ENCODE measurements around the gene LACTBL1. TPM values are rescaled to one million over a fixed set of nuclear protein-coding genes. Genes with fewer than 3 reads are reported as not detected.

The LACTBL1 gene
- total and polyA plus RNA-seq, 2 experiments from 2014 or later = not detected

DNA sequence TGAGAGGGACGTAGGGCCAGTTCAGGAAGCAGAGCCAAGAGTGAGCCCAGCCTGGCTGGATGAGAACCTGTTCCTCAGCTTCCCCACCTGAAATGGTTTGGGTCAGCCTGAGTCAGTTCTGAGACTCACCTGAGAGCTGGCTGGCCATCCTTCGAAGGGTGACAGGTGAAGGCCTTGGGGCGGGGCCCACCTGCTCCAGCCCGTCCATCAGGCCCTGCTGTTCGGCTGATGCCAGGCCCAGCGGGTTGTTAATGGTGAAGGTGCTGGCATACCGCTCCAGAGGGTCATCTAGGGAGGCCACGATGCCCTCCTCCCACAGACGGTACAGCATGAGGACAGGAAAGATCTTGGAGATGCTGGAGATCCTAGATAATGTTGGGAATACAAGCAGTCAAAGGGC lies 14.1 kb downstream of the LACTBL1 start:
- Histone ChIP-seq H3F3A (replicated peaks; ENCODE audit: low read depth) (peaks cover 5% of the 10 kb centered on the region), H2AFZ (no peak overlapping the region), H3K27ac (ENCODE audit: low read depth) (no peak overlapping the region), H3K36me3 (ENCODE audit: insufficient read depth) (no peaks in the 10 kb centered on the region), H3K9me2 (ENCODE audit: insufficient read depth) (no peaks in the 10 kb centered on the region), H3K27me3 (ENCODE audit: insufficient read depth) (peaks cover 17% of the 10 kb centered on the region), H3K4me2 (no peak overlapping the region), H3K4me3 (no peak overlapping the region), H3K79me2 (replicated peaks; ENCODE audit: insufficient read depth) (no peaks in the 10 kb centered on the region), H4K20me1 (replicated peaks; ENCODE audit: insufficient read depth) (no peaks in the 10 kb centered on the region), H3K4me1 (ENCODE audit: insufficient read depth) (no peaks in the 10 kb centered on the region)
- DNase-seq (ENCODE audit: low spot score) (no peak), ATAC-seq (no peak)
- Mint-ChIP-seq H3K27me3 (ENCODE audit: insufficient read depth, low read depth, poor library complexity) (peaks cover 21% of the 10 kb centered on the region), H3K27ac (no peak overlapping the region), H3K9me3 (no peaks in the 10 kb centered on the region), H3K4me1 (no peaks in the 10 kb centered on the region), H3K36me3 (ENCODE audit: low read depth) (no peaks in the 10 kb centered on the region), H3K4me3 (no peak overlapping the region)
- no peak for TF ChIP-seq ZNF114 (CRISPR knock-in tag; IDR thresholded peaks at IDR 0.05)
- TF ChIP-seq, protein P1, sequence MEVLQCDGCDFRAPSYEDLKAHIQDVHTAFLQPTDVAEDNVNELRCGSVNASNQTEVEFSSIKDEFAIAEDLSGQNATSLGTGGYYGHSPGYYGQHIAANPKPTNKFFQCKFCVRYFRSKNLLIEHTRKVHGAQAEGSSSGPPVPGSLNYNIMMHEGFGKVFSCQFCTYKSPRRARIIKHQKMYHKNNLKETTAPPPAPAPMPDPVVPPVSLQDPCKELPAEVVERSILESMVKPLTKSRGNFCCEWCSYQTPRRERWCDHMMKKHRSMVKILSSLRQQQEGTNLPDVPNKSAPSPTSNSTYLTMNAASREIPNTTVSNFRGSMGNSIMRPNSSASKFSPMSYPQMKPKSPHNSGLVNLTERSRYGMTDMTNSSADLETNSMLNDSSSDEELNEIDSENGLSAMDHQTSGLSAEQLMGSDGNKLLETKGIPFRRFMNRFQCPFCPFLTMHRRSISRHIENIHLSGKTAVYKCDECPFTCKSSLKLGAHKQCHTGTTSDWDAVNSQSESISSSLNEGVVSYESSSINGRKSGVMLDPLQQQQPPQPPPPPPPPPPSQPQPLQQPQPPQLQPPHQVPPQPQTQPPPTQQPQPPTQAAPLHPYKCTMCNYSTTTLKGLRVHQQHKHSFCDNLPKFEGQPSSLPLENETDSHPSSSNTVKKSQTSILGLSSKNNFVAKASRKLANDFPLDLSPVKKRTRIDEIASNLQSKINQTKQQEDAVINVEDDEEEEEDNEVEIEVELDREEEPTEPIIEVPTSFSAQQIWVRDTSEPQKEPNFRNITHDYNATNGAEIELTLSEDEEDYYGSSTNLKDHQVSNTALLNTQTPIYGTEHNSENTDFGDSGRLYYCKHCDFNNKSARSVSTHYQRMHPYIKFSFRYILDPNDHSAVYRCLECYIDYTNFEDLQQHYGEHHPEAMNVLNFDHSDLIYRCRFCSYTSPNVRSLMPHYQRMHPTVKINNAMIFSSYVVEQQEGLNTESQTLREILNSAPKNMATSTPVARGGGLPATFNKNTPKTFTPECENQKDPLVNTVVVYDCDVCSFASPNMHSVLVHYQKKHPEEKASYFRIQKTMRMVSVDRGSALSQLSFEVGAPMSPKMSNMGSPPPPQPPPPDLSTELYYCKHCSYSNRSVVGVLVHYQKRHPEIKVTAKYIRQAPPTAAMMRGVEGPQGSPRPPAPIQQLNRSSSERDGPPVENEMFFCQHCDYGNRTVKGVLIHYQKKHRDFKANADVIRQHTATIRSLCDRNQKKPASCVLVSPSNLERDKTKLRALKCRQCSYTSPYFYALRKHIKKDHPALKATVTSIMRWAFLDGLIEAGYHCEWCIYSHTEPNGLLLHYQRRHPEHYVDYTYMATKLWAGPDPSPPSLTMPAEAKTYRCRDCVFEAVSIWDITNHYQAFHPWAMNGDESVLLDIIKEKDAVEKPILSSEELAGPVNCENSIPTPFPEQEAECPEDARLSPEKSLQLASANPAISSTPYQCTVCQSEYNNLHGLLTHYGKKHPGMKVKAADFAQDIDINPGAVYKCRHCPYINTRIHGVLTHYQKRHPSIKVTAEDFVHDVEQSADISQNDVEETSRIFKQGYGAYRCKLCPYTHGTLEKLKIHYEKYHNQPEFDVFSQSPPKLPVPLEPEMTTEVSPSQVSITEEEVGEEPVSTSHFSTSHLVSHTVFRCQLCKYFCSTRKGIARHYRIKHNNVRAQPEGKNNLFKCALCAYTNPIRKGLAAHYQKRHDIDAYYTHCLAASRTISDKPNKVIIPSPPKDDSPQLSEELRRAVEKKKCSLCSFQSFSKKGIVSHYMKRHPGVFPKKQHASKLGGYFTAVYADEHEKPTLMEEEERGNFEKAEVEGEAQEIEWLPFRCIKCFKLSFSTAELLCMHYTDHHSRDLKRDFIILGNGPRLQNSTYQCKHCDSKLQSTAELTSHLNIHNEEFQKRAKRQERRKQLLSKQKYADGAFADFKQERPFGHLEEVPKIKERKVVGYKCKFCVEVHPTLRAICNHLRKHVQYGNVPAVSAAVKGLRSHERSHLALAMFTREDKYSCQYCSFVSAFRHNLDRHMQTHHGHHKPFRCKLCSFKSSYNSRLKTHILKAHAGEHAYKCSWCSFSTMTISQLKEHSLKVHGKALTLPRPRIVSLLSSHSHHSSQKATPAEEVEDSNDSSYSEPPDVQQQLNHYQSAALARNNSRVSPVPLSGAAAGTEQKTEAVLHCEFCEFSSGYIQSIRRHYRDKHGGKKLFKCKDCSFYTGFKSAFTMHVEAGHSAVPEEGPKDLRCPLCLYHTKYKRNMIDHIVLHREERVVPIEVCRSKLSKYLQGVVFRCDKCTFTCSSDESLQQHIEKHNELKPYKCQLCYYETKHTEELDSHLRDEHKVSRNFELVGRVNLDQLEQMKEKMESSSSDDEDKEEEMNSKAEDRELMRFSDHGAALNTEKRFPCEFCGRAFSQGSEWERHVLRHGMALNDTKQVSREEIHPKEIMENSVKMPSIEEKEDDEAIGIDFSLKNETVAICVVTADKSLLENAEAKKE (CRISPR knock-in tag; IDR thresholded peaks at IDR 0.05) = no peak
- TF ChIP-seq CREB1 (CRISPR knock-in tag; IDR thresholded peaks at IDR 0.05; ENCODE audit: low read depth) = no peak
- TF ChIP-seq POLR2AphosphoS5 (IDR thresholded peaks at IDR 0.05; ENCODE audit: low read depth) = no peak
- TF ChIP-seq EZH2phosphoT487 (IDR thresholded peaks at IDR 0.05; ENCODE audit: unreplicated experiment) = no peak
- TF ChIP-seq, protein P2, sequence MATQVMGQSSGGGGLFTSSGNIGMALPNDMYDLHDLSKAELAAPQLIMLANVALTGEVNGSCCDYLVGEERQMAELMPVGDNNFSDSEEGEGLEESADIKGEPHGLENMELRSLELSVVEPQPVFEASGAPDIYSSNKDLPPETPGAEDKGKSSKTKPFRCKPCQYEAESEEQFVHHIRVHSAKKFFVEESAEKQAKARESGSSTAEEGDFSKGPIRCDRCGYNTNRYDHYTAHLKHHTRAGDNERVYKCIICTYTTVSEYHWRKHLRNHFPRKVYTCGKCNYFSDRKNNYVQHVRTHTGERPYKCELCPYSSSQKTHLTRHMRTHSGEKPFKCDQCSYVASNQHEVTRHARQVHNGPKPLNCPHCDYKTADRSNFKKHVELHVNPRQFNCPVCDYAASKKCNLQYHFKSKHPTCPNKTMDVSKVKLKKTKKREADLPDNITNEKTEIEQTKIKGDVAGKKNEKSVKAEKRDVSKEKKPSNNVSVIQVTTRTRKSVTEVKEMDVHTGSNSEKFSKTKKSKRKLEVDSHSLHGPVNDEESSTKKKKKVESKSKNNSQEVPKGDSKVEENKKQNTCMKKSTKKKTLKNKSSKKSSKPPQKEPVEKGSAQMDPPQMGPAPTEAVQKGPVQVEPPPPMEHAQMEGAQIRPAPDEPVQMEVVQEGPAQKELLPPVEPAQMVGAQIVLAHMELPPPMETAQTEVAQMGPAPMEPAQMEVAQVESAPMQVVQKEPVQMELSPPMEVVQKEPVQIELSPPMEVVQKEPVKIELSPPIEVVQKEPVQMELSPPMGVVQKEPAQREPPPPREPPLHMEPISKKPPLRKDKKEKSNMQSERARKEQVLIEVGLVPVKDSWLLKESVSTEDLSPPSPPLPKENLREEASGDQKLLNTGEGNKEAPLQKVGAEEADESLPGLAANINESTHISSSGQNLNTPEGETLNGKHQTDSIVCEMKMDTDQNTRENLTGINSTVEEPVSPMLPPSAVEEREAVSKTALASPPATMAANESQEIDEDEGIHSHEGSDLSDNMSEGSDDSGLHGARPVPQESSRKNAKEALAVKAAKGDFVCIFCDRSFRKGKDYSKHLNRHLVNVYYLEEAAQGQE (IDR thresholded peaks at IDR 0.05; ENCODE audit: unreplicated experiment) = no peak
- no peak for TF ChIP-seq EZH2 (IDR thresholded peaks at IDR 0.05; ENCODE audit: low read depth, unreplicated experiment)
- TF ChIP-seq JUNB (IDR thresholded peaks at IDR 0.05; ENCODE audit: unreplicated experiment) = no peak
